Adrenal gland (tissue), 5 donors: ENCODE measurements around the gene EFHD1.

Source experiments
- CTCF ChIP-seq, 6 experiments: fragments of 450-650 bp in 4 of 6; fragments of 200-600 bp in 2 of 6; sonication (generic) in 1 of 6; IDR thresholded peaks; 1 replicate in 5 of 6; 2 replicates in 1 of 6; pipeline versions ENCODE4 v1.5.1 to v1.8.0; 2016 to 2021; ENCODE audit warnings: antibody characterized with exemption in 6 of 6, mild to moderate bottlenecking in 2 of 6, moderate library complexity in 1 of 6
- POLR2A ChIP-seq, 2 donors: fragments of 450-650 bp; IDR thresholded peaks; one replicate each; pipeline ENCODE4 v1.6.1; 2017; ENCODE audit warnings: antibody characterized with exemption in 2 of 2, mild to moderate bottlenecking in 2 of 2, moderate library complexity in 1 of 2
- donor health status: DM: no; HTN: no; CAD: no.

GRCh38 chr2:232723027-232723426 lies 89.6 kb downstream of the EFHD1 start:
- TF ChIP-seq CTCF (IDR thresholded peaks at IDR 0.05) (no peak), POLR2A (IDR thresholded peaks at IDR 0.05) (no peak)
